Liver (tissue), 3 donors: ENCODE results near the gene FADD.

ENCODE experiments used
- RAD21 ChIP-seq, 2 donors: IDR thresholded peaks; 2 replicates each; pipeline ENCODE4 v1.6.1; 2016; ENCODE audit warnings: antibody characterized with exemption in 2 of 2, mild to moderate bottlenecking in 2 of 2
- TF ChIP-seq, protein P1 (sequence below): IDR thresholded peaks from 2 replicates; pipeline ENCODE4 v1.6.1; 2016; ENCODE audit warnings: antibody characterized with exemption
- TF ChIP-seq, protein P2 (sequence below): fragments of 150-350 bp; IDR thresholded peaks from 2 replicates; pipeline ENCODE4 v1.5.1; 2017; ENCODE audit warnings: improper control_type of control experiment, low read depth, low read length; ENCODE audit not compliant: missing input control
- TF ChIP-seq, protein P3 (sequence below): IDR thresholded peaks from 2 replicates; pipeline ENCODE4 v1.6.1; 2016; ENCODE audit warnings: antibody characterized with exemption, mild to moderate bottlenecking
- donor health status: healthy.
- donor health status: healthy.

GRCh38 chr11:70183032-70183431, 20.1 kb upstream of the FADD start:
- TF ChIP-seq, protein P1, sequence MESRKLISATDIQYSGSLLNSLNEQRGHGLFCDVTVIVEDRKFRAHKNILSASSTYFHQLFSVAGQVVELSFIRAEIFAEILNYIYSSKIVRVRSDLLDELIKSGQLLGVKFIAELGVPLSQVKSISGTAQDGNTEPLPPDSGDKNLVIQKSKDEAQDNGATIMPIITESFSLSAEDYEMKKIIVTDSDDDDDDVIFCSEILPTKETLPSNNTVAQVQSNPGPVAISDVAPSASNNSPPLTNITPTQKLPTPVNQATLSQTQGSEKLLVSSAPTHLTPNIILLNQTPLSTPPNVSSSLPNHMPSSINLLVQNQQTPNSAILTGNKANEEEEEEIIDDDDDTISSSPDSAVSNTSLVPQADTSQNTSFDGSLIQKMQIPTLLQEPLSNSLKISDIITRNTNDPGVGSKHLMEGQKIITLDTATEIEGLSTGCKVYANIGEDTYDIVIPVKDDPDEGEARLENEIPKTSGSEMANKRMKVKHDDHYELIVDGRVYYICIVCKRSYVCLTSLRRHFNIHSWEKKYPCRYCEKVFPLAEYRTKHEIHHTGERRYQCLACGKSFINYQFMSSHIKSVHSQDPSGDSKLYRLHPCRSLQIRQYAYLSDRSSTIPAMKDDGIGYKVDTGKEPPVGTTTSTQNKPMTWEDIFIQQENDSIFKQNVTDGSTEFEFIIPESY = no peak
- no peak for TF ChIP-seq RAD21 (IDR thresholded peaks at IDR 0.05)
- TF ChIP-seq, protein P2, sequence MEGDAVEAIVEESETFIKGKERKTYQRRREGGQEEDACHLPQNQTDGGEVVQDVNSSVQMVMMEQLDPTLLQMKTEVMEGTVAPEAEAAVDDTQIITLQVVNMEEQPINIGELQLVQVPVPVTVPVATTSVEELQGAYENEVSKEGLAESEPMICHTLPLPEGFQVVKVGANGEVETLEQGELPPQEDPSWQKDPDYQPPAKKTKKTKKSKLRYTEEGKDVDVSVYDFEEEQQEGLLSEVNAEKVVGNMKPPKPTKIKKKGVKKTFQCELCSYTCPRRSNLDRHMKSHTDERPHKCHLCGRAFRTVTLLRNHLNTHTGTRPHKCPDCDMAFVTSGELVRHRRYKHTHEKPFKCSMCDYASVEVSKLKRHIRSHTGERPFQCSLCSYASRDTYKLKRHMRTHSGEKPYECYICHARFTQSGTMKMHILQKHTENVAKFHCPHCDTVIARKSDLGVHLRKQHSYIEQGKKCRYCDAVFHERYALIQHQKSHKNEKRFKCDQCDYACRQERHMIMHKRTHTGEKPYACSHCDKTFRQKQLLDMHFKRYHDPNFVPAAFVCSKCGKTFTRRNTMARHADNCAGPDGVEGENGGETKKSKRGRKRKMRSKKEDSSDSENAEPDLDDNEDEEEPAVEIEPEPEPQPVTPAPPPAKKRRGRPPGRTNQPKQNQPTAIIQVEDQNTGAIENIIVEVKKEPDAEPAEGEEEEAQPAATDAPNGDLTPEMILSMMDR = no peak
- TF ChIP-seq, protein P3, sequence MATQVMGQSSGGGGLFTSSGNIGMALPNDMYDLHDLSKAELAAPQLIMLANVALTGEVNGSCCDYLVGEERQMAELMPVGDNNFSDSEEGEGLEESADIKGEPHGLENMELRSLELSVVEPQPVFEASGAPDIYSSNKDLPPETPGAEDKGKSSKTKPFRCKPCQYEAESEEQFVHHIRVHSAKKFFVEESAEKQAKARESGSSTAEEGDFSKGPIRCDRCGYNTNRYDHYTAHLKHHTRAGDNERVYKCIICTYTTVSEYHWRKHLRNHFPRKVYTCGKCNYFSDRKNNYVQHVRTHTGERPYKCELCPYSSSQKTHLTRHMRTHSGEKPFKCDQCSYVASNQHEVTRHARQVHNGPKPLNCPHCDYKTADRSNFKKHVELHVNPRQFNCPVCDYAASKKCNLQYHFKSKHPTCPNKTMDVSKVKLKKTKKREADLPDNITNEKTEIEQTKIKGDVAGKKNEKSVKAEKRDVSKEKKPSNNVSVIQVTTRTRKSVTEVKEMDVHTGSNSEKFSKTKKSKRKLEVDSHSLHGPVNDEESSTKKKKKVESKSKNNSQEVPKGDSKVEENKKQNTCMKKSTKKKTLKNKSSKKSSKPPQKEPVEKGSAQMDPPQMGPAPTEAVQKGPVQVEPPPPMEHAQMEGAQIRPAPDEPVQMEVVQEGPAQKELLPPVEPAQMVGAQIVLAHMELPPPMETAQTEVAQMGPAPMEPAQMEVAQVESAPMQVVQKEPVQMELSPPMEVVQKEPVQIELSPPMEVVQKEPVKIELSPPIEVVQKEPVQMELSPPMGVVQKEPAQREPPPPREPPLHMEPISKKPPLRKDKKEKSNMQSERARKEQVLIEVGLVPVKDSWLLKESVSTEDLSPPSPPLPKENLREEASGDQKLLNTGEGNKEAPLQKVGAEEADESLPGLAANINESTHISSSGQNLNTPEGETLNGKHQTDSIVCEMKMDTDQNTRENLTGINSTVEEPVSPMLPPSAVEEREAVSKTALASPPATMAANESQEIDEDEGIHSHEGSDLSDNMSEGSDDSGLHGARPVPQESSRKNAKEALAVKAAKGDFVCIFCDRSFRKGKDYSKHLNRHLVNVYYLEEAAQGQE = no peak
